AML-193 (cell line): ENCODE measurements around the gene RNF115.

Experiments
- DNase-seq, 2 experiments: peaks; one replicate each; lab custom pipeline; 2025; lab: John Stamatoyannopoulos, UW

Gene RNF115

GRCh38 chr1:145701306-145701862 is 122.5 kb downstream of the RNF115 start:
- DNase-seq = no peak

GRCh38 chr1:145696630-145696960 is 127.3 kb downstream of the RNF115 start:
- no peak for DNase-seq

- DNase-seq = no peak
Observed at GRCh38 chr1:145695821-145696629, 127.9 kb downstream of the RNF115 start.

- DNase-seq = no peak
Observed at GRCh38 chr1:145692785-145693443, 131.0 kb downstream of the RNF115 start.

GRCh38 chr1:145690587-145691558 is 133.0 kb downstream of the RNF115 start:
- no peak for DNase-seq

GRCh38 chr1:145689922-145690321 is 134.0 kb downstream of the RNF115 start:
- DNase-seq = no peak

GRCh38 chr1:145688924-145689323 is 135.0 kb downstream of the RNF115 start:
- DNase-seq = no peak
